Heart left ventricle (tissue), 16 donors: ENCODE results near the gene HMCN2. TPM values are rescaled to one million over a fixed set of nuclear protein-coding genes. Genes with fewer than 3 reads are reported as not detected.
A peak's percentile ranks its signal among the peaks of the same experiment; 100 is the strongest.

ENCODE experiments used
- ATAC-seq, 4 donors: fragments of 200-7000 bp; cut with Tn5 transposase; one replicate each; pipeline ENCODE4 v1.9.1; 2020 to 2022; ENCODE audit warnings: moderate library complexity in 4 of 4, mild to moderate bottlenecking in 3 of 4, moderate number of reproducible peaks in 1 of 4
- DNase-seq, 5 donors: peaks; one replicate each; pipeline ENCODE4 v3.0.0-alpha.2; 2020
- H3K27ac ChIP-seq, 12 donors: fragments of 200-600 bp; sonication (generic) in 4 of 12; one replicate each; pipeline versions ENCODE4 v1.5.0 to v1.8.0; 2016 to 2022; ENCODE audit warnings: mild to moderate bottlenecking in 2 of 12
- H3K27me3 ChIP-seq, 9 donors: fragments of 200-600 bp; sonication (generic) in 2 of 9; one replicate each; pipeline versions ENCODE4 v1.5.1 to v1.8.0; 2016 to 2022; ENCODE audit warnings: mild to moderate bottlenecking in 3 of 9
- H3K36me3 ChIP-seq, 9 donors: fragments of 200-600 bp; sonication (generic) in 2 of 9; one replicate each; pipeline versions ENCODE4 v1.5.0 to v1.8.0; 2018 to 2022; ENCODE audit warnings: mild to moderate bottlenecking in 2 of 9
- H3K4me1 ChIP-seq, 12 donors: fragments of 200-600 bp; sonication (generic) in 4 of 12; one replicate each; pipeline versions ENCODE4 v1.5.0 to v1.8.0; 2016 to 2022; ENCODE audit warnings: mild to moderate bottlenecking in 3 of 12
- H3K4me3 ChIP-seq, 12 donors: fragments of 200-600 bp; sonication (generic) in 4 of 12; one replicate each; pipeline versions ENCODE4 v1.5.0 to v1.8.0; 2017 to 2022; ENCODE audit warnings: mild to moderate bottlenecking in 9 of 12, moderate library complexity in 4 of 12
- H3K9me3 ChIP-seq, 12 donors: fragments of 200-600 bp; sonication (generic) in 4 of 12; one replicate each; pipeline versions ENCODE4 v1.5.0 to v1.8.0; 2016 to 2022; ENCODE audit warnings: mild to moderate bottlenecking in 1 of 12
- POLR2A ChIP-seq, 2 donors: fragments of 450-650 bp; IDR thresholded peaks; one replicate each; pipeline ENCODE4 v1.6.1; 2017; ENCODE audit warnings: antibody characterized with exemption in 2 of 2, mild to moderate bottlenecking in 2 of 2, moderate library complexity in 2 of 2
- WGBS, 4 donors: extraction: QIAGEN DNeasy Blood & Tissue Kit in 2 of 4; methylation state at CpG; one replicate each; pipeline versions ENCODE4 v1.1.5 to v1.1.7; 2013 to 2018; 5-methylcytosine and 5-hydroxymethylcytosine counted together
- intact Hi-C, 10 donors: fragments of 100-400 bp; cut with DNase I; formaldehyde crosslinking; loops; one replicate each; pipeline versions ENCODE4 v1.11.1 to v1.14.2; 2022
- polyA plus RNA-seq, 2 donors: library from polyadenylated mRNA; stranded (reverse); fragments of 200-250 nt; gene quantifications; one replicate each; pipeline ENCODE4 v1.2.3, GENCODE V29; 2013
- total RNA-seq, 9 donors: library from RNA; depleted of rRNA in 2 of 9; stranded (reverse); fragments of >200 nt in 2 of 9; fragmentation: NEBNext Ultra II Directional in 3 of 9; extraction: Animal tissue kit (Norgen Biotek cat#: 25700) in 3 of 9; gene quantifications; one replicate each; pipeline versions ENCODE4 v1.1.0 to v1.2.4, GENCODE V29; 2016 to 2023
- TF ChIP-seq, protein P1 (sequence below), 12 donors: fragments of 200-600 bp; sonication (generic) in 4 of 12; IDR thresholded peaks; one replicate each; pipeline versions ENCODE4 v1.5.0 to v1.8.0; 2018 to 2022; ENCODE audit warnings: antibody characterized with exemption in 12 of 12, mild to moderate bottlenecking in 5 of 12
- donor health status: ischemic (EF 13 %, LVEDD 7.1; RV severe dilation, severe dysfunction).
- donor health status: healthy with polysubstance abuse.
- donor health status: DM: no; HTN: yes; CAD: no.
- donor health status: DM: no; HTN: no; CAD: no.
- donor health status: ischemic (EF 25% LVEDD 6.9; RV normal size, moderate dysfunction).
- donor health status: ischemic (EF 25% LVEDD 5.7; RV mildly dilated, moderate dysfunction).
- donor health status: healthy.
- donor health status: DM: yes; HTN: yes; CAD: no.
- donor health status: ischemic (EF 35%, LVEDD 5.7; RV mildly dilated, moderate dysfunction).
- donor health status: nonischemic (EF 11% LVEDD 7.7; RV severe dilation, severe dysfunction).
- donor health status: DM: yes; HTN: yes; CAD: no.
- donor health status: PGD.
- donor health status: ischemic (EF 29% LVEDD 5.4; RV normal size, mild dysfunction).
- donor health status: nonischemic (EF 23%, LVEDD 6.1; RV moderate dilation, normal function).

The HMCN2 gene
- total and polyA plus RNA-seq, 11 donors, result 2.3 to 10.4 (median 4.3) TPM

DNA sequence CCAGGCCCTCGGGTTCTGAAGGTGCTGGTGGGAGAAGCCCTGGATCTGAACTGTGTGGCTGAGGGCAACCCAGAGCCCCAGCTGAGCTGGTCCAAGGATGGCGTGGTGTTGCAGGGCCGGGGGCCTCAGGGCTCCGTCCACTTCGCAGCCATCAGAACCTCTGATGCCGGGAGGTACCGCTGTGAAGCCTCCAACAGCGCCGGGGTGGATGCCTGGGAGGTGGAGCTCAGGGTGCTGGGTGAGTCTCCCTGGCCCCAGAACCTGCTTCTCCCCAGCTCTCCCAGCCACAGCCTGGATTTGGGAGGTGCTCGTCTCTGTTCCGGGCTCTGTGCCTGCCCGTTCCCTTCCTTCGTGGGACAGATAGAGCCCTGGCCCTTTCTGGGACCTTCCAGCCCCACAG, 75.6 kb downstream of the HMCN2 start:
- Histone ChIP-seq H3K27me3 (no peaks in the 10 kb centered on the region), H3K27ac (no peak overlapping the region)
- intact Hi-C loops, result loop anchor here in 9 of 10 donors (5.0 to 10.0 kb wide), 6 partner anchors 74 to 456 kb away; partner anchors contain the start of gene HMCN2 (in 2 of the 9)

DNA sequence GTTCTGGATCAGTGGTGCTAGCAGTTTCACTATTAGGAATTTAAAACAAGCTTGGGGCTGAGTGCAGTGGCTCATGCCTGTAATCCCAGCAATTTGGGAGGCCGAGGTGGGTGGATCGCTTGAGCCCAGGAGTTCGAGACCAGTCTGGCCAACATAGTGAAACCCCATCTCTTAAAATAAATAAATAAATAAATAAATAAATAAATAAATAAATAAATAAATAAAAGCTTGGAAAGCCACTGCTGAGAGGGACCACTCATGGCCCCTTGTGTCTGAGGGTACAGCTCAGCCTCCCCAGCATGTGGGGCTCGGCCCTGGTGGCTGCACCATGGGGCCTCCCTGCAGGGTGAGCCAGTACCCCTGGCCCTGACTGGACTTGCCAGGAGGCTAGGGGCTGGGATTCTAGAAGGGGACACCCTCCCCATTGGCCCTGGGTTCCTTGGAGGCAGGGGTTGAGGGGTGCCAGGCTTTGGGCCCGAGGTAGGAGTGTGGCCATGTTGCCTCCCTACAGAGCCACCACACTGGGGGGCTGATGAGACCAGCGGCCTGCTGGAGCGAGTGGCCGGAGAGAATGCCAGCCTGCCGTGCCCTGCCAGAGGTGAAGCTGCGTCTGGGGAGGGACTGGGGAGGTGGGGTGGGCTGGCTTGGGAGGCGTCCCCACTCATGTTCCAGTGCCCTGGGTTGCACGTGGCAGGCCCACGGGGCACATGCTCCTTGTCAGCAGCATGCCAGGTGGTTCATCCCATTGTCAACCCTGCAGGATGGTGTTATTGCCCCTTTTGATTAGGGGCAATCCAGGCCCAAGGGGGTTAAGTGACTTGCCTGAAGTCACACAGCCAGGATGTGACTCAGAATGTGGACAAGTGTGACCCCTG, 76.5 kb downstream of the HMCN2 start:
- Histone ChIP-seq H3K27me3 (no peaks in the 10 kb centered on the region), H3K4me1 (peaks cover 0 to 2% (median 0%) of the 10 kb centered on the region in 12 donors), H3K36me3 (no peaks in the 10 kb centered on the region), H3K27ac (no peak overlapping the region), H3K9me3 (no peaks in the 10 kb centered on the region), H3K4me3 (no peak overlapping the region)
- ATAC-seq (no peak), DNase-seq (peak in 1 of 5 donors; percentile 13)
- TF ChIP-seq, protein P1, sequence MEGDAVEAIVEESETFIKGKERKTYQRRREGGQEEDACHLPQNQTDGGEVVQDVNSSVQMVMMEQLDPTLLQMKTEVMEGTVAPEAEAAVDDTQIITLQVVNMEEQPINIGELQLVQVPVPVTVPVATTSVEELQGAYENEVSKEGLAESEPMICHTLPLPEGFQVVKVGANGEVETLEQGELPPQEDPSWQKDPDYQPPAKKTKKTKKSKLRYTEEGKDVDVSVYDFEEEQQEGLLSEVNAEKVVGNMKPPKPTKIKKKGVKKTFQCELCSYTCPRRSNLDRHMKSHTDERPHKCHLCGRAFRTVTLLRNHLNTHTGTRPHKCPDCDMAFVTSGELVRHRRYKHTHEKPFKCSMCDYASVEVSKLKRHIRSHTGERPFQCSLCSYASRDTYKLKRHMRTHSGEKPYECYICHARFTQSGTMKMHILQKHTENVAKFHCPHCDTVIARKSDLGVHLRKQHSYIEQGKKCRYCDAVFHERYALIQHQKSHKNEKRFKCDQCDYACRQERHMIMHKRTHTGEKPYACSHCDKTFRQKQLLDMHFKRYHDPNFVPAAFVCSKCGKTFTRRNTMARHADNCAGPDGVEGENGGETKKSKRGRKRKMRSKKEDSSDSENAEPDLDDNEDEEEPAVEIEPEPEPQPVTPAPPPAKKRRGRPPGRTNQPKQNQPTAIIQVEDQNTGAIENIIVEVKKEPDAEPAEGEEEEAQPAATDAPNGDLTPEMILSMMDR (IDR thresholded peaks at IDR 0.05), result no peak
- no peak for TF ChIP-seq POLR2A (IDR thresholded peaks at IDR 0.05)
- 87 to 93% (median 89%) methylated on average over 7 to 13 of the region's 13 CpGs for whole genome bisulfite sequencing, 4 donors
- intact Hi-C loops, result loop anchor here in 9 of 10 donors (2.0 to 10.0 kb wide), 7 partner anchors 75 to 457 kb away; partner anchors contain the start of gene HMCN2 (in 2 of the 9)

More for the DNA sequence above, 75.6 kb downstream of the HMCN2 start:
- no peaks in the 10 kb centered on the region for H3K9me3 ChIP-seq
- no peaks in the 10 kb centered on the region for H3K36me3 ChIP-seq
- ATAC-seq, result no peak
- H3K4me3 ChIP-seq, result no peak overlapping the region
- TF ChIP-seq, protein P1 (IDR thresholded peaks at IDR 0.05), result no peak
- no peak for TF ChIP-seq POLR2A (IDR thresholded peaks at IDR 0.05)
- 80 to 88% (median 84%) methylated on average over 11 to 13 of the region's 13 CpGs for WGBS, 4 donors
- DNase-seq, result peak in 1 of 5 donors; percentile 16
- peaks cover 0 to 2% (median 0%) of the 10 kb centered on the region in 12 donors for H3K4me1 ChIP-seq

DNA sequence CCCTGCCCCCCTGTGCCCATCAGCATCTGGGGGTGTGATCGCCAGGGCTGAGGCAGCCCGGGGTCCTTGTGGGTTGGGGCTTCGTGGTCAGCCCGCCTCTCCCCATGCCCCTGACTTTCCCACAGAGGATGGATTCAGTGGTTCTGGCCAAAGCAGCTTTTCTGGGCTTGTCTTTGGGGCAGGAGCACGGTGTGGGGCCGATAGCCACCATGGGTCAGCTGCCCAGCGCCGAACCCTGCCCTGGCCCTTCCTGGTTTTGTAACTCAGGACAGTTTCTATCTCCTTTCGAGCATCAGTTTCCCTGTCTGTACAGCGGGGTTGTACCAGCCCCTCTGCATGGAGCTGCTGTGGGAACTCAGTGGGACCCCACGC, 77.1 kb downstream of the HMCN2 start:
- no peak for ATAC-seq
- Histone ChIP-seq H3K36me3 (no peaks in the 10 kb centered on the region), H3K27ac (no peak overlapping the region), H3K27me3 (no peaks in the 10 kb centered on the region), H3K9me3 (no peaks in the 10 kb centered on the region), H3K4me1 (peaks cover 0 to 2% (median 0%) of the 10 kb centered on the region in 12 donors), H3K4me3 (no peak overlapping the region)
- intact Hi-C loops, result loop anchor here in 9 of 10 donors (2.0 to 10.0 kb wide), 7 partner anchors 75 to 458 kb away; partner anchors contain the start of gene HMCN2 (in 2 of the 9)
- DNase-seq, result no peak
- TF ChIP-seq POLR2A (IDR thresholded peaks at IDR 0.05), result no peak
- TF ChIP-seq, protein P1 (IDR thresholded peaks at IDR 0.05), result no peak
- 70 to 85% (median 83%) methylated on average over 10 to 11 of the region's 11 CpGs for WGBS, 4 donors

DNA sequence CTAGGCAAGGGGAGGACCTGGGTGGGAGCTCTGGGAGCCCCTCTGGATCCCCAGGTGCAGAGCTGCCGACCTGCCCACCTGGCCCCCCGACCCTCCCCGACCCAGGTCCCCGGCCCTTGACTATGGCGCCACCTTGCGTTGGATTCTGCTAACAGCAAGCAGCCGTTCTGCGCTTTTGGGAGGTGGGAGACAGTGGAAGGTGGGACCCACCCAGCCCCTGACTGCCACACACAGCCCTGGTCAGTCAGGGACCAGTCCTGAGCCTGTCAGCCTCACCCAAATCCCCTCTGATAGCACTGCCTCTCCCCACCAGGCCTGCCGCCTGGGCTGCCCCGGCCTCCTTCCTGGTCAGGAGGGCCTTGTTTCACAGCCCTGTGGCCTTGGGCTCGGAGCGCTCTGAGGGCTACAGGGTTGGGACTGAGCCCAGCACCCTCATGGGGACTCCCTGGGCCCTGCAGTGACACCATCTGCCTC, 77.9 kb downstream of the HMCN2 start:
- no peak overlapping the region for H3K27ac ChIP-seq
- no peaks in the 10 kb centered on the region for H3K36me3 ChIP-seq
- ATAC-seq (peak in 1 of 4 donors; percentile 19), DNase-seq (peak in 1 of 5 donors; percentile 37)
- H3K4me3 ChIP-seq, result no peak overlapping the region
- no peak for TF ChIP-seq POLR2A (IDR thresholded peaks at IDR 0.05)
- TF ChIP-seq, protein P1 (IDR thresholded peaks at IDR 0.05), result peak; percentile 56 to 81 (median 70)
- no peaks in the 10 kb centered on the region for H3K27me3 ChIP-seq
- intact Hi-C loops, result loop anchor here in 9 of 10 donors (2.0 to 10.0 kb wide), 7 partner anchors 76 to 459 kb away; partner anchors contain the start of gene HMCN2 (in 2 of the 9)
- no peaks in the 10 kb centered on the region for H3K9me3 ChIP-seq
- 16 to 45% (median 35%) methylated on average over 8 to 12 of the region's 12 CpGs for WGBS, 4 donors
- peaks cover 0 to 2% (median 0%) of the 10 kb centered on the region in 12 donors for H3K4me1 ChIP-seq
